HUES6 (cell line): ENCODE measurements around the gene SKAP1.
"Not testable (repeated sequence)": the region's sequence is repeated elsewhere in the genome, so short reads cannot be mapped to it uniquely, and the experiment has no call there.

Experiments
- H3K27ac ChIP-seq: 2 replicates; pipeline ENCODE4 v1.7.0; 2013; ENCODE audit warnings: low read depth, mild to moderate bottlenecking, low read length, inconsistent platforms
- H3K27me3 ChIP-seq: 2 replicates; pipeline ENCODE4 v1.6.1; 2013; ENCODE audit warnings: low read length; ENCODE audit not compliant: control insufficient read depth, insufficient read depth
- H3K36me3 ChIP-seq: 2 replicates; pipeline ENCODE4 v1.6.1; 2013; ENCODE audit warnings: low read length; ENCODE audit not compliant: control insufficient read depth, insufficient read depth
- H3K4me1 ChIP-seq: 2 replicates; pipeline ENCODE4 v1.6.1; 2013; ENCODE audit warnings: low read length; ENCODE audit not compliant: control insufficient read depth, insufficient read depth
- H3K4me3 ChIP-seq: 2 replicates; pipeline ENCODE4 v1.5.1; 2013; ENCODE audit warnings: low read depth, low read length
- H3K9ac ChIP-seq: one replicate; pipeline ENCODE4 v1.6.1; 2013; ENCODE audit warnings: mild to moderate bottlenecking, low read length
- H3K9me3 ChIP-seq: 2 replicates; pipeline ENCODE4 v1.6.1; 2013; ENCODE audit warnings: low read depth, low read length; ENCODE audit not compliant: control insufficient read depth, insufficient read depth

SKAP1 gene

DNA sequence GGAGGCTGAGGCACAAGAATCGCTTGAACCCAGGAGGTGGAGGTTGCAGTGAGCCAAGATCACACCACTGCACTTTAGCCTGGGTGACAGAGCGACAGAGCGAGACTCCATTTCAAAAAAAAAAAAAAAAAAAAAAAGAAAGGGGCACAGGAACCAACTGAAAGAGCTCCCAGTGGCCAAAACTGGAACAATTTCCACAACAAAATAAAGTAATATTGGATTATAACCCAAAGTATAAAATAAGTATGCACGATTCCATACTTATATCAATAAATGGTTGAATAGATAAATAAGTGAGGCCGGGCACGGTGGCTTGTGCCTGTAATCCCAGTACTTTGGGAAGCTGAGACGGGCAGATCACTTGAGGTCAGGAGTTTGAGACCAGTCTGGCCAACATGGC is 19.2 kb downstream of the SKAP1 start:
- not testable (repeated sequence) for H3K36me3 ChIP-seq, H3K9me3 ChIP-seq, H3K4me1 ChIP-seq, H3K27ac ChIP-seq, H3K4me3 ChIP-seq, H3K27me3 ChIP-seq, H3K9ac ChIP-seq

DNA sequence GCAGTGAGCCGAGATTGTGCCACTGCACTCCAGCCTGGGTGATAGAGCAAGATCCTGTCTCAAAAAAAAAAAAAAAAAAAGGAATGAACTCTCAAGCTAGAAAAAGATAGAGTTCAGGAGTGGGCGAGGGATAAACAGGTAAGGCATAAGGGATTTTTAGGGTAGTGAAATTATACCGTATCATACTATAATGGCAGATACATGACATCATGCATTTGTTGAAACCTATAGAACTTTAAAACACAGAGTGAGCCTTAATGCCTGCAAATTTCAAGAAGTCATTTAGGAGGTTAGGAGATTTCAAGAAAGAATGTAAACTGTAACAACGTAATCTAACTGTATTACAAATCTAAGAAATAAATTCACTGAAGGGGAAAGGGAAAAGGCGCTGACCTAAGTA is 20.4 kb downstream of the SKAP1 start:
- H3K9ac ChIP-seq: no peak overlapping the region
- no peak overlapping the region for H3K27ac ChIP-seq
- no peaks in the 10 kb centered on the region for H3K4me1 ChIP-seq
- H3K4me3 ChIP-seq: no peak overlapping the region
- H3K9me3 ChIP-seq: no peaks in the 10 kb centered on the region
- H3K36me3 ChIP-seq: no peaks in the 10 kb centered on the region
- no peaks in the 10 kb centered on the region for H3K27me3 ChIP-seq

DNA sequence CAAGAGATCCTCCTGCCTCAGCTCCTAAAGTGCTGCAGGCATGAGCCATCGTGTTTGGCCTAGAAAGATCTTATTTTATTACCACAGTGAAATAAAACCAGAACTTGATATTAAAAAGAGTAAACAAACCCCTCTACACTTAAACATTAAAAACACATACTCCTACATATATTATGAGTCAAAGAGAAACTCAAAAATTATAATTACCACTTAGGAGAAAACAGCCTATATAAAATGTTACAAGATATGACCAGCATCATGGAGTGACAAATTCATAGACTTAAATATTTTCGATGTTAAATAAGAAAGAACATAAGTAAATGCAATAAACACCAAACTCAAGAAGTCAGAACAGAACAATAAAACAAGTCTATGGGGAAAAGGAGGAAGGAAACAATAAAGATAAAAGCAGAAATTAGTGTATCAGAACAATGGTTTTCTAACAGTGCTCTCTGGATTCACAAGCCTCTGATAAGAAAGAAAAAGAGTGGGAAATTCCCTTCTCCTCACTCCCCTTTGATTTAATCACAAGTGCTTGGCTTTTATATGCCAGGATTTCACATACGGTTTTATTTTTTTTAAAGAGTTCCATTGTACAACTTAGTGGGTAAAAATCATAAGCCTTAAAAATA is 23.0 kb downstream of the SKAP1 start:
- H3K4me3 ChIP-seq: no peak overlapping the region
- no peak overlapping the region for H3K27ac ChIP-seq
- H3K9me3 ChIP-seq: no peaks in the 10 kb centered on the region
- no peaks in the 10 kb centered on the region for H3K27me3 ChIP-seq
- no peak overlapping the region for H3K9ac ChIP-seq
- H3K36me3 ChIP-seq: no peaks in the 10 kb centered on the region
- no peaks in the 10 kb centered on the region for H3K4me1 ChIP-seq

DNA sequence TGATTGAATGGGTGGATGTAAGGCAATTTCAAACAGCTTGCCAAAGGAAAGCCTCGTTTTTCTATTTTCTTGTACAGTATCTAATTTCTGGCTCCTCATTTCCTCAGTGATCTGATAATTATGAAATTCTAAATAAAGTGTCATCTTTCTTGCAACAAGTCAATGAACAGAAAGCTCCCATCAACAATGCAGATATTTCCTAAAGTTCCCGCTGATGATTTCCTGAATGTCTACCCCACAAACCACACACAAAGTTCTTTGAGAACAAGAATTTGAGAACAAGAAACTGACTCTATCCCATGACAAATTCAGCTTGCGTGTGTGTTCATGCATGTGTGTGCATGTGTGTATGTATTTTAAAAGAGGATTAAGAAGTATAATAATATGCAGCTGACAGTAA is 35.2 kb downstream of the SKAP1 start:
- Histone ChIP-seq H3K9me3 (no peaks in the 10 kb centered on the region), H3K36me3 (no peaks in the 10 kb centered on the region), H3K4me1 (no peaks in the 10 kb centered on the region), H3K27ac (no peak overlapping the region), H3K27me3 (no peaks in the 10 kb centered on the region), H3K9ac (no peak overlapping the region), H3K4me3 (no peak overlapping the region)

DNA sequence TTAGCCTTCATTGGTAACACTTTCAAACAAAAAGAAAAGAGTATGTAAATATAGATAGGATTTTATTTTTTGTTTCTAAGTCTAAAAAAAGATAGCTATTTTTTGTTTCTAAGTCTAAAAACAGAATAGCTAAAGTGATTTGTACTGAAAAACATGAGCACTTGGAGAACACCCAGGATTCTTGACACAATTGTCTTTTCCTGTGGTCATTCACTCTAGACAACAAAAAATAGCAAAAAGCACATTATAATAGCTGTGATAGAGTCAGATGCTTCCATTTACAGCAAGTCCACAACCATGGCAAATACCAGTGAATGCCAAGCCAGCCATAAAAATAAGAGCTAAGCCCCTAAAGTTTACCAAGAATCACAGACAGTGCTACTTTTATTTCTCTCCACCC is 36.7 kb downstream of the SKAP1 start:
- H3K27me3 ChIP-seq: no peaks in the 10 kb centered on the region

DNA sequence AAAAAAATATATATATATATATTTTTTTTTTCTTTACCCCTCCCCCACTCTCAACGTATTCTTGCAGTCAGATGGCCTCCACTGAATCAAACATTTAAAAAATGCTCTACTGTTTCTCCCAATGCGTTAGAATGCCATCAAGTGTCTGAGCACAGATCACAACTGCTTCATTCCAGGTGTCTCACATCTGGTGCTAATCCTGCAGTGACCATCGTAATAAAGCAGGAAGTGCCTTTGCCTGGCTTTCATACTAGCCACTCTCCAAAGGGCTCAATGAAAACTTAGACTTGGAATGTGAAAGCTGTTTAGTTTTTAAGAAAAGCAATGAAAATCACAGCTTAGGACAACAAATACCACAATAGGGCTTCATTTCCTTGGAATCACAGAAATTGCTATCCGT is 37.2 kb downstream of the SKAP1 start:
- H3K27me3 ChIP-seq: no peaks in the 10 kb centered on the region
- no peak overlapping the region for H3K27ac ChIP-seq
- H3K36me3 ChIP-seq: no peaks in the 10 kb centered on the region
- no peaks in the 10 kb centered on the region for H3K4me1 ChIP-seq
- no peak overlapping the region for H3K4me3 ChIP-seq
- H3K9ac ChIP-seq: no peak overlapping the region
- H3K9me3 ChIP-seq: no peaks in the 10 kb centered on the region

More for the DNA sequence above, 36.7 kb downstream of the SKAP1 start:
- no peak overlapping the region for H3K9ac ChIP-seq
- H3K4me3 ChIP-seq: no peak overlapping the region
- H3K9me3 ChIP-seq: no peaks in the 10 kb centered on the region
- no peaks in the 10 kb centered on the region for H3K36me3 ChIP-seq
- no peak overlapping the region for H3K27ac ChIP-seq
- no peaks in the 10 kb centered on the region for H3K4me1 ChIP-seq

DNA sequence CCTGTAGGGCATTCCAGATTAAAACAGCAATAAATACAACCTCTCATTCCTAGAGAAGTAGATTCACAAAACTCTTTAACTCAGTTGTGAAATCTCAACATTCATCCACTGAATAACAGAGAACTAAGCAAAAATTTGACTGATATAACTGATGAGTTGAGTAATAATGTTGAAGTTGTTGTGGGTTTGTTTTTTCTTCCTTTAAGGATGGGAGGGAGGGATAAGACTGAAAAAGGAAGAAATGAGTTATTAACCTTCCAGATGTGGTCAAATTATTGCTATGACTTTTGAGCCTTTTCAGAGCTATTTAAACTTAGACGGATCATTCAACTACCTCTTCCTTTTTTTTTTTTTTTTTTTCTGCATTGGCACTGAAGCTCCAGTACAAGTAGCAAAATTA is 38.6 kb downstream of the SKAP1 start:
- H3K9me3 ChIP-seq: no peaks in the 10 kb centered on the region
- no peak overlapping the region for H3K27ac ChIP-seq
- no peak overlapping the region for H3K4me3 ChIP-seq
- H3K4me1 ChIP-seq: no peaks in the 10 kb centered on the region
- no peak overlapping the region for H3K9ac ChIP-seq
- no peaks in the 10 kb centered on the region for H3K36me3 ChIP-seq
- no peaks in the 10 kb centered on the region for H3K27me3 ChIP-seq

DNA sequence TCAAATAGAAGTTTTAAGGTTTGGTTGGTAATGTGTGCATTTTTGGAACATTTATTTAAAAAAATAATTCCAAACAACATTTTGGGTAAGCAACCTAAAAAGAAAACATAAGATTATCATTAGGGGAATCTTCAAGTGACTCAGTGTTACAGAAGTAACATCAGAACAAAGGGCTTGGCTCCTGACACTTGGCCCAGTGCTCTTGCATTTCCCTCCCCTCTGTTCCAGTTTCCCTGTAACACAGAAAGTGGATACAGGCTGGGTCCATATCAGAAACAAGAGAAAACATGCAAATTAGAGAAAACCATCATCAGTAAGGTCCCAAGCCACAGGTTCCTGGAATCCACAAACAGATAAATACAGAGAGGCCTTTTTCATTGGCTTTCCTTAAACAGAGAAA is 40.1 kb downstream of the SKAP1 start:
- Histone ChIP-seq H3K36me3 (no peaks in the 10 kb centered on the region), H3K9ac (no peak overlapping the region), H3K27me3 (peaks cover 8% of the 10 kb centered on the region; the same call in 1 of the 2 replicates), H3K9me3 (no peaks in the 10 kb centered on the region), H3K4me1 (no peaks in the 10 kb centered on the region), H3K27ac (no peak overlapping the region), H3K4me3 (no peak overlapping the region)

DNA sequence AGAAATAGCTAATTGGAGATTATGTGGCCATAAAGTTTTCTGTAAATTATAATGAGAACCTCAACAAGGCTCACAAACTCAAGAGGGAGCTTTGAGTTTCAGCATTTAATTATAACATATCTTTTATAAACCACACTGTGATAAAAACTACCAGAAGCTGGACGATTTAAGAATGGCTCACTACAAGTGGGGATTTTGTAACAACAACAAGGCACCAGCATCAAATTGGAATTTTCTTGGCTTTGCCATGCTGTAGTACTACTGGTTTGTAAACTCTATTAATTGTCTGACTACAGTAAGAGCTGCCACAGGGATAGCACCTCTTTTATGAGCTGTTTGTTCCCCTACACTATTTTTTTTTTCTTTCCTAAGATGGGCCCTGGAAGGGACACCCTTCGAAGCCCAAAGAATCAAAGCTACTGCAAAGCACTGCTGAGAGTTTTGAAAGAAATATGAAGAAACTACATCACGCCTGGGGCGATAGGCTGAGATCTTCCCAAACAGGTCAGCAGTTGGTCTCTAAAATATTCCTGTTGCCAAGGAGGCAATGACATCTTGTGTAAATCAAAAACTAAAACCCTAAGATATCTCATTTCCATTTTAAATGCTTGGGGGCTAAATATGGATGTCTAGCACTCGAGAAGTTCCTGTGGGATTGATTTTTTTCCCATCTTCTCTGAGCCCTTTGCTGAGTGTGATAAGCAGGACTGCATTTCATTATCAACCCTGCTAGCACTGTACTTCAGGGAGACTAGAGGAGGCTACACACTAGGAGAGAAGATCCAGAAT is 40.9 kb downstream of the SKAP1 start:
- H3K4me1 ChIP-seq: no peaks in the 10 kb centered on the region
- H3K36me3 ChIP-seq: no peaks in the 10 kb centered on the region
- H3K9me3 ChIP-seq: no peaks in the 10 kb centered on the region
- no peak overlapping the region for H3K9ac ChIP-seq
- H3K4me3 ChIP-seq: no peak overlapping the region
- peaks cover 8% of the 10 kb centered on the region; the same call in 1 of the 2 replicates for H3K27me3 ChIP-seq
- no peak overlapping the region for H3K27ac ChIP-seq

DNA sequence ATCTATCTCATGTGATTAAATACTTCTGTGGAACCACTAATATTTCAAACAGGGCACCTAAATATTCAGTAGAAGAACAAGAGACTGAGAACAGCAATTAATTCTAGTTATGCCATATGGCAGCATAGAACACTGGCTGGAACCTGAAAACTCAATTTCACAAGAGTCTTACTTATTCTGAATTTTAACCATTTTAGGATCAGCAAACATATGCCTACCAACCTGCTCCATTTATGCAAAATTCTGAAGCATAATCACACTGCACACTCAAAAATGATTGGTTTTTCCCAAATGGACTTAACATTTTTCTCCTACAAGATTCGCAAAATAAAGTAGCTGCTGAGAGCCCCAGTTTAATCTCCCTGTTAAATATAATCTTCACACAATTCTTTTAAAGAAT is 43.2 kb downstream of the SKAP1 start:
- no peak overlapping the region for H3K9ac ChIP-seq
- no peak overlapping the region for H3K27ac ChIP-seq
- H3K4me1 ChIP-seq: no peaks in the 10 kb centered on the region
- no peaks in the 10 kb centered on the region for H3K9me3 ChIP-seq
- H3K36me3 ChIP-seq: no peaks in the 10 kb centered on the region
- H3K4me3 ChIP-seq: no peak overlapping the region
- H3K27me3 ChIP-seq: peaks cover 8% of the 10 kb centered on the region; the same call in 1 of the 2 replicates

DNA sequence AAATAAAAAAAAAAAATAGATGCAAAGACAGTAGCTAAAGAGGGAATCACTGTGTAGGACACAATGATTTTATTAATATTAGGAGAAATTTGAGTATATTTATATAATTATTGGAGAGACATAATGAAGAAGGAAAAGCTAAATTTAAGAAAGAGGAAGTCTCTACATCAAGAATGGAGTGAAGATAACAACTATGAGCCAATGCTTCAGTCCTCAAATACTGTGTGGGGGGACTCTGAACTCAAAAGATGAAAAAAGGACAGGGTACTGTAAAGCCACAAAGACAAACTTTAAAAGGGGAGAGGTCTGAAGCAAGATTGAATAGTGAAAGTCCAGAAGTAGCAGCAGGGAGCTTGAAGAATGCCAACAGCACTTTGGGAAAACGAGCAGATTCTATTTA is 44.7 kb downstream of the SKAP1 start:
- Histone ChIP-seq H3K9ac (no peak overlapping the region), H3K4me3 (no peak overlapping the region), H3K4me1 (no peaks in the 10 kb centered on the region), H3K36me3 (no peaks in the 10 kb centered on the region), H3K27me3 (peaks cover 11% of the 10 kb centered on the region), H3K27ac (no peak overlapping the region), H3K9me3 (no peaks in the 10 kb centered on the region)
